NCI-H748 treated with DMSO at 0.1 percent for 48 hours (cell line): Measurements from ENCODE around the gene DENND1C.
"Not testable (repeated sequence)": the region's sequence is repeated elsewhere in the genome, so short reads cannot be mapped to it uniquely, and the experiment has no call there.

Experiments used
- DNase-seq: peaks from one replicate; lab custom pipeline; 2025; lab: John Stamatoyannopoulos, UW

Gene DENND1C

GRCh38 chr19:6453951-6454565 is 27.5 kb downstream of the DENND1C start:
- no peak for DNase-seq

GRCh38 chr19:6452899-6453298 is 28.7 kb downstream of the DENND1C start:
- no peak for DNase-seq

- no peak for DNase-seq
Observed at GRCh38 chr19:6452223-6452614, 29.4 kb downstream of the DENND1C start.

GRCh38 chr19:6451583-6452222 is 29.9 kb downstream of the DENND1C start:
- DNase-seq, result no peak

GRCh38 chr19:6450166-6450565 is 31.4 kb downstream of the DENND1C start:
- no peak for DNase-seq

GRCh38 chr19:6448045-6448444 is 33.5 kb downstream of the DENND1C start:
- no peak for DNase-seq

- no peak for DNase-seq
Observed at GRCh38 chr19:6446452-6446851, 35.1 kb downstream of the DENND1C start.

- DNase-seq, result no peak
Observed at GRCh38 chr19:6443986-6444385, 37.6 kb downstream of the DENND1C start.

GRCh38 chr19:6442087-6442688 is 39.4 kb downstream of the DENND1C start:
- no peak for DNase-seq

GRCh38 chr19:6440905-6441304 is 40.7 kb downstream of the DENND1C start:
- no peak for DNase-seq

- no peak for DNase-seq
Observed at GRCh38 chr19:6439743-6440142, 41.8 kb downstream of the DENND1C start.

GRCh38 chr19:6433663-6434062 is 47.9 kb downstream of the DENND1C start, which contains the start of gene SLC25A41:
SLC25A41 (minus strand) TSS chr19:6433763; CDS start chr19:6433693, 70 bp downstream.
- no peak for DNase-seq

GRCh38 chr19:6433165-6433564 is 48.4 kb downstream of the DENND1C start:
- DNase-seq, result no peak

GRCh38 chr19:6431891-6432290 is 49.7 kb downstream of the DENND1C start:
- no peak for DNase-seq

GRCh38 chr19:6429419-6430221 is 52.0 kb downstream of the DENND1C start:
- DNase-seq, result no peak

GRCh38 chr19:6428692-6429418 is 52.7 kb downstream of the DENND1C start:
- not testable (repeated sequence) for DNase-seq

- no peak for DNase-seq
Observed at GRCh38 chr19:6427131-6427530, 54.5 kb downstream of the DENND1C start.

GRCh38 chr19:6425732-6426620 is 55.6 kb downstream of the DENND1C start:
- DNase-seq, result no peak

GRCh38 chr19:6424939-6425731 is 56.5 kb downstream of the DENND1C start:
- peak; percentile 99 for DNase-seq
